SK-N-SH (cell line): ENCODE measurements around the gene PCNX4. TPM values are rescaled to one million over a fixed set of nuclear protein-coding genes. Genes with fewer than 3 reads are reported as not detected.
"Not testable (repeated sequence)": the region's sequence is repeated elsewhere in the genome, so short reads cannot be mapped to it uniquely, and the experiment has no call there.

Experiments
- CTCF ChIA-PET: fragments of 300-600, 350-600 bp; formaldehyde crosslinking; extraction: SDS; loops from one replicate; lab custom pipeline; 2021; lab: Yijun Ruan, JAX
- POLR2A ChIA-PET: fragments of 350-600 bp; sonication (Branson Sonifier 250); formaldehyde crosslinking; extraction: SDS; loops from one replicate; lab custom pipeline; 2020; ENCODE audit warnings: antibody characterized with exemption, inconsistent platforms; lab: Yijun Ruan, JAX
- DNase-seq: peaks from one replicate; pipeline ENCODE4 v3.0.0; 2012
- H2AFZ ChIP-seq: fragments of 200-600 bp; sonication (generic); 2 replicates; pipeline ENCODE4 v1.8.1; 2016; ENCODE audit warnings: antibody characterized with exemption, mild to moderate bottlenecking, low read depth
- H3F3A ChIP-seq: fragments of 200-600 bp; sonication (generic); replicated peaks from 2 replicates; pipeline ENCODE3; 2016; ENCODE audit warnings: antibody characterized with exemption, mild to moderate bottlenecking; ENCODE audit not compliant: insufficient read depth
- H3K27ac ChIP-seq, 2 experiments: fragments of 200-500 bp in 1 of 2; fragments of 200-600 bp in 1 of 2; sonication (Bioruptor generic) in 1 of 2; sonication (generic), shearing (Covaris generic) in 1 of 2; 2 replicates each; pipeline versions ENCODE4 v1.5.1 to v1.6.1; 2014 to 2016; ENCODE audit warnings: low read depth in 2 of 2, inconsistent platforms in 1 of 2, low read length in 1 of 2, mild to moderate bottlenecking in 1 of 2, mixed read lengths in 1 of 2
- H3K27me3 ChIP-seq: fragments of 200-600 bp; sonication (generic), shearing (Covaris generic); 2 replicates; pipeline ENCODE4 v1.6.1; 2016; ENCODE audit warnings: mixed run types; ENCODE audit not compliant: insufficient read depth
- H3K36me3 ChIP-seq, 2 experiments: fragments of 200-500 bp in 1 of 2; fragments of 200-600 bp in 1 of 2; sonication (Bioruptor generic) in 1 of 2; sonication (generic) in 1 of 2; replicated peaks in 1 of 2; 2 replicates each; pipeline versions ENCODE3 to v1.5.1; 2014 to 2016; ENCODE audit warnings: low read length in 1 of 2, mild to moderate bottlenecking in 1 of 2; ENCODE audit not compliant: insufficient read depth in 2 of 2, control insufficient read depth in 1 of 2
- H3K4me1 ChIP-seq, 2 experiments: fragments of 200-500 bp in 1 of 2; fragments of 200-600 bp in 1 of 2; sonication (Bioruptor generic) in 1 of 2; sonication (generic), shearing (Covaris generic) in 1 of 2; 2 replicates each; pipeline versions ENCODE4 v1.5.1 to v1.6.1; 2014 to 2016; ENCODE audit warnings: low read depth in 1 of 2, low read length in 1 of 2, mixed run types in 1 of 2; ENCODE audit not compliant: insufficient read depth in 2 of 2, control insufficient read depth in 1 of 2
- H3K4me2 ChIP-seq: fragments of 200-600 bp; sonication (generic), shearing (Covaris generic); 2 replicates; pipeline ENCODE4 v1.6.1; 2017; ENCODE audit warnings: mixed run types
- H3K4me3 ChIP-seq, 2 experiments: fragments of 200-500 bp in 1 of 2; fragments of 200-600 bp in 1 of 2; sonication (Bioruptor generic) in 1 of 2; sonication (generic), shearing (Covaris generic) in 1 of 2; 2 replicates each; pipeline versions ENCODE4 v1.5.1 to v1.8.1; 2014 to 2016; ENCODE audit warnings: low read depth in 2 of 2, inconsistent platforms in 1 of 2, low read length in 1 of 2, mild to moderate bottlenecking in 1 of 2, mixed read lengths in 1 of 2, moderate library complexity in 1 of 2
- H3K79me2 ChIP-seq: fragments of 200-600 bp; sonication (generic); 2 replicates; pipeline ENCODE4 v1.8.1; 2017; ENCODE audit warnings: mild to moderate bottlenecking; ENCODE audit not compliant: insufficient read depth
- H3K9ac ChIP-seq: fragments of 200-600 bp; sonication (generic); 2 replicates; pipeline ENCODE4 v1.6.1; 2017; ENCODE audit warnings: mixed run types
- H3K9me2 ChIP-seq: fragments of 200-600 bp; sonication (generic); 2 replicates; pipeline ENCODE4 v1.6.1; 2017; ENCODE audit warnings: mixed run types
- H3K9me3 ChIP-seq: fragments of 200-600 bp; sonication (generic); 2 replicates; pipeline ENCODE4 v1.6.1; 2017; ENCODE audit warnings: mixed run types, mild to moderate bottlenecking, moderate library complexity
- H4K20me1 ChIP-seq: fragments of 200-600 bp; sonication (generic); 2 replicates; pipeline ENCODE4 v1.6.1; 2017; ENCODE audit warnings: mild to moderate bottlenecking, mixed run types; ENCODE audit not compliant: insufficient read depth
- ELF1 ChIP-seq: IDR thresholded peaks from 2 replicates; pipeline ENCODE4 v1.4.0; 2012
- FOSL2 ChIP-seq: IDR thresholded peaks from 2 replicates; pipeline ENCODE4 v1.4.0; 2012; ENCODE audit warnings: low read depth, mild to moderate bottlenecking, moderate library complexity, borderline replicate concordance
- GABPA ChIP-seq: IDR thresholded peaks from 2 replicates; pipeline ENCODE4 v1.4.0; 2012; ENCODE audit warnings: low read depth, mild to moderate bottlenecking
- JUND ChIP-seq: IDR thresholded peaks from 2 replicates; pipeline ENCODE4 v1.4.0; 2012
- MEF2A ChIP-seq: IDR thresholded peaks from 2 replicates; pipeline ENCODE4 v1.4.0; 2012; ENCODE audit warnings: low read depth, borderline replicate concordance
- NFIC ChIP-seq: IDR thresholded peaks from 2 replicates; pipeline ENCODE4 v1.4.0; 2012; ENCODE audit warnings: borderline replicate concordance
- RAD21 ChIP-seq: IDR thresholded peaks from 2 replicates; pipeline ENCODE4 v1.6.1; 2012; ENCODE audit warnings: mild to moderate bottlenecking, low read length
- RCOR1 ChIP-seq: fragments of 150-350 bp; IDR thresholded peaks from 2 replicates; pipeline ENCODE4 v1.6.1; 2017; ENCODE audit warnings: antibody characterized with exemption, low read length
- RFX5 ChIP-seq: IDR thresholded peaks from 2 replicates; pipeline ENCODE4 v1.6.1; 2012; ENCODE audit warnings: mild to moderate bottlenecking, improper control_type of control experiment, low read length
- RXRA ChIP-seq: IDR thresholded peaks from 2 replicates; pipeline ENCODE4 v1.4.0; 2012; ENCODE audit warnings: low read depth, mild to moderate bottlenecking, borderline replicate concordance
- USF2 ChIP-seq: fragments of 150-350 bp; IDR thresholded peaks from 2 replicates; pipeline ENCODE4 v1.6.1; 2017; ENCODE audit warnings: antibody characterized with exemption, low read length, low read depth, borderline replicate concordance
- ZBTB33 ChIP-seq: IDR thresholded peaks from 2 replicates; pipeline ENCODE4 v1.4.0; 2012; ENCODE audit warnings: low read depth, borderline replicate concordance
- WGBS: methylation state at CpG from one replicate; pipeline ENCODE4 v1.1.6; 2017; ENCODE audit warnings: low lambda C conversion rate; 5-methylcytosine and 5-hydroxymethylcytosine counted together
- polyA plus RNA-seq, 3 experiments: library from polyadenylated mRNA; depleted of rRNA; stranded (reverse); fragments of >200 nt; gene quantifications; 2 replicates each; pipeline ENCODE4 v1.2.3, GENCODE V29; 2012

Gene PCNX4
- polyA plus RNA-seq, 1 of the 3 experiments (the other 2 are of a cell fraction): 21.1 TPM

GRCh38 chr14:60095781-60096450 lies 4.2 kb downstream of the PCNX4 start (continued):
- TF ChIP-seq USF2: no peak
- TF ChIP-seq, all 33 proteins: peak for 0

- Histone ChIP-seq H3K4me3 (no peak overlapping the region), H3K27ac (no peak overlapping the region), H3K27me3 (no peaks in the 10 kb centered on the region), H3K79me2 (peaks cover 99% of the 10 kb centered on the region), H3K9me3 (no peaks in the 10 kb centered on the region), H4K20me1 (peaks cover 21% of the 10 kb centered on the region), H3K36me3 (peaks cover 13 to 29% of the 10 kb centered on the region in 2 experiments), H3K9me2 (no peaks in the 10 kb centered on the region), H3K9ac (no peak overlapping the region), H3K4me2 (no peak overlapping the region), H3F3A (peaks cover 13% of the 10 kb centered on the region), H2AFZ (no peak overlapping the region), H3K4me1 (peaks cover 12 to 13% of the 10 kb centered on the region in 2 experiments; a peak in 3 of 4 replicates)
- CTCF ChIA-PET: no interaction called here
- TF ChIP-seq FOSL2 (no peak), RXRA (no peak)
- 100% methylated on average over 6 of the region's 6 CpGs for WGBS
- no peak for DNase-seq
- POLR2A ChIA-PET: no interaction called here
Observed at GRCh38 chr14:60097974-60098373, 6.3 kb downstream of the PCNX4 start.

- H3K4me3 ChIP-seq, H3K4me2 ChIP-seq, H3K9me2 ChIP-seq, POLR2A ChIA-PET, H3K27ac ChIP-seq, H2AFZ ChIP-seq, DNase-seq, H3K9me3 ChIP-seq, H3K27me3 ChIP-seq, H3K9ac ChIP-seq: not testable (repeated sequence)
- peaks cover 13% of the 10 kb centered on the region for H3F3A ChIP-seq
- H3K4me1 ChIP-seq: peaks cover 4 to 12% of the 10 kb centered on the region in 2 experiments; a peak in 3 of 4 replicates
- 98% methylated on average over 7 of the region's 7 CpGs for WGBS
- peaks cover 98% of the 10 kb centered on the region for H3K79me2 ChIP-seq
- peaks cover 13 to 29% of the 10 kb centered on the region in 2 experiments for H3K36me3 ChIP-seq
- CTCF ChIA-PET: interaction anchor here (0.9 kb wide), 1 partner anchor 31 kb away, joined by 3 read pairs; no protein-coding TSS in a partner anchor
- H4K20me1 ChIP-seq: peaks cover 21% of the 10 kb centered on the region
Observed at GRCh38 chr14:60099855-60100254, 8.1 kb downstream of the PCNX4 start.

- Histone ChIP-seq H4K20me1 (peaks cover 32% of the 10 kb centered on the region), H3K9me2 (no peaks in the 10 kb centered on the region), H3F3A (peaks cover 13% of the 10 kb centered on the region), H3K4me3 (no peak overlapping the region), H3K36me3 (peaks cover 13 to 28% of the 10 kb centered on the region in 2 experiments), H3K27ac (peak overlapping the region in 1 of 2 experiments; percentile 53; a peak in 2 of 4 replicates), H3K9me3 (no peaks in the 10 kb centered on the region), H3K9ac (no peak overlapping the region), H3K79me2 (peaks cover 98% of the 10 kb centered on the region), H3K27me3 (no peaks in the 10 kb centered on the region), H3K4me1 (peaks cover 2 to 12% of the 10 kb centered on the region in 2 experiments; a peak in 2 of 4 replicates), H2AFZ (no peak overlapping the region), H3K4me2 (no peak overlapping the region)
- ChIA-PET POLR2A (no interaction called here), CTCF (interaction anchor here (1.3 kb wide), 1 partner anchor 9 kb away, joined by 5 read pairs; no protein-coding TSS in a partner anchor)
- 95% methylated on average over 1 of the region's 1 CpG for WGBS
- no peak for DNase-seq
- TF ChIP-seq ELF1 (no peak), MEF2A (no peak), NFIC (no peak), GABPA (no peak), RAD21 (no peak), FOSL2 (no peak), JUND (no peak), USF2 (no peak), RFX5 (no peak), ZBTB33 (no peak), RCOR1 (no peak)
Observed at GRCh38 chr14:60101786-60102185, 10.1 kb downstream of the PCNX4 start.
